ENCODE data around the gene ACAD9.
"Not testable (repeated sequence)": the region's sequence is repeated elsewhere in the genome, so short reads cannot be mapped to it uniquely, and the experiment has no call there.

ACAD9 gene

DNA sequence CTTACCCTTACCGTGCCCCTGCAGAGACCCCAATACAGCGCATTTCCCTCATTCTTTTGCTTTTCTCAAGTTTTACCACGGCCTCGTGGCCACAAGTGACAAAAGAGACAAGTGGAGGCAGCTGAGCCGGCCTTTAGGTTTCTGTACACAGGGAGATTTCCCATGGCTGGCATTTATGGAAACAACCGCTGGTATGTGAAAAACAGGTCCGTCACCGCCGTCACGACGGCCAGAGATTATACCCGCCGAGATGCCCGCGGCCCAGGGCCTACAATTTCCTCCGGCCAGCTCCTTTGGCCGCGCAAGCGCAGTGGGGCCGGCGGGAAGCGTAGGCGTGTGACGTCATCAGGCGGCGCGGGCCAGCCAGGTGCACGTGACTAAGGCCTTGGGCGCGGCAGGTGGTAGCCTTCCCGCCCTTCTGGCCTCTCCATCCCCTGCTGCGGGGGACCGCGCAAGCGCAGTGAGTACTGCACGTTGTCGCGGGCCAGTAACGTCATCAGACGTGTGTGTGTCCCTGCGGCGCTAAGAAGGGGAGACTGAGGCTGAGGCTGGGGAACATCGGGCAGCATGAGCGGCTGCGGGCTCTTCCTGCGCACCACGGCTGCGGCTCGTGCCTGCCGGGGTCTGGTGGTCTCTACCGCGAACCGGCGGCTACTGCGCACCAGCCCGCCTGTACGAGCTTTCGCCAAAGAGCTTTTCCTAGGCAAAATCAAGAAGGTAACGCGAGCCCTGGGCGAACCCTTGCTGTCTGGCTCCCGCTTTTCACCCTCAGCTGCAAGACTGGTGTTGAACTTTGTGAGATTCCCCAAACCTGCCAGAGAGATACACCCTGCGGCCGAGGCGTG is at the start of gene ACAD9:
Gene ACAD9, plus strand, starts transcription at position 496 of the 845 bp plus-strand sequence. Its CDS starts 72 bp downstream, at position 568.
- DNase-seq (ENCODE audit: low spot score), result peak; percentile 100

DNA sequence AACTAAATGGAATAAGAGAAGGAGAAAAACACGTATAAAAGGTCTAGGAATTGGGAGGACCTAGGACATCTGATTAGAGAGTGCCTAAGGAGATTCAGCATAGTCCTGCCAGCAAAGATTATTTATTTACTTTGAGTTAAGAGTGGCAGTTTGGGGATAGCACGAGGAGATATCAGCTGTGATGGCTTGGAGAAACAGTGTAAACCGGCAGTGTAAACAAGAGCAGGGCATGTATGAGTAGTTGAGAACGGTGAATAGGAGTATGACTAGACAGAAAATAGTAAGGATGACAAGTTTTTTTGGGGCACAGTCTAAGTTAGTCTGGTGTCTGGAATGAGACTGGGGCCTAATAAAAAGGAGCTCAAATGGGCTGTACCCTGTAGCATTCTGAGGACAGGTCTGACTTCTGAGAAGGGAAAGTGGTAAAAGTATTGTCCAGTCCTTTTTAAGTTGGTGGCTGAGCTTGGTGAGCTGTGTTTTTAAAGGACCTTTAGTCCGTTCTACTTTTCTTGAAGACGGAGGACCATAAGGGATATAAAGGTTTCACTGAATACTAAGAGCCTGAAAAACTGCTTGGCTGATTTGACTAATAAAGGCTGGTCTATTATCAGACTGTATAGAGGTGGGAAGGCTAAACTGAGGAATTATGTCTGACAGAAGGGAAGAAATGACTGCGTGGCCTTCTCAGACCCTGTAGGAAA is 49.3 kb upstream of the ACAD9 start:
- DNase-seq (ENCODE audit: low spot score), result not testable (repeated sequence)

- DNase-seq (ENCODE audit: low spot score), result not testable (repeated sequence)
Observed at GRCh38 chr3:128830762-128831161, 48.7 kb upstream of the ACAD9 start.

- DNase-seq (ENCODE audit: low spot score), result not testable (repeated sequence)
Observed at GRCh38 chr3:128832979-128833378, 46.4 kb upstream of the ACAD9 start.

DNA sequence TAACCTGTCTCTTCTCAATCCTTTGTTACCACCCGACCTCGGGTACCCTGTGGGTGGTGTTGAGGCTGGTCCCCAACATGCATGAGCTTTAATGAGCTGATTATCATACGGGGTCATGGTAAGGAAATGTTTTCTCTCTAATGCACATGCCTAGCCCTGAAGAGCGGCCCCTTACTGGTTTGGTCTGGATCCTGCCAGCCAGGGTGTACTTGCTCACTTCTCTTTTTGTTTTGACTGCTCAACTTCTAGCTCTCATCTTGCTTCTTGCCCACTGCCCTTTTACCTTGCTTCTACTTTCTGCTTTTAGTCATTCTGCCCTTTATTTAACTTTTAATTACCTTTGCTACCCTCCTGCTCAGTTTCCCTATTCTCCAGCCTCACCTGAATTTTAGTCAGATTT is 44.3 kb upstream of the ACAD9 start:
- no peak for DNase-seq (ENCODE audit: low spot score)

GRCh38 chr3:128841926-128842920 is 37.2 kb upstream of the ACAD9 start:
- no peak for DNase-seq (ENCODE audit: low spot score)

- no peak for DNase-seq (ENCODE audit: low spot score)
Observed at GRCh38 chr3:128844502-128844901, 34.9 kb upstream of the ACAD9 start.

DNA sequence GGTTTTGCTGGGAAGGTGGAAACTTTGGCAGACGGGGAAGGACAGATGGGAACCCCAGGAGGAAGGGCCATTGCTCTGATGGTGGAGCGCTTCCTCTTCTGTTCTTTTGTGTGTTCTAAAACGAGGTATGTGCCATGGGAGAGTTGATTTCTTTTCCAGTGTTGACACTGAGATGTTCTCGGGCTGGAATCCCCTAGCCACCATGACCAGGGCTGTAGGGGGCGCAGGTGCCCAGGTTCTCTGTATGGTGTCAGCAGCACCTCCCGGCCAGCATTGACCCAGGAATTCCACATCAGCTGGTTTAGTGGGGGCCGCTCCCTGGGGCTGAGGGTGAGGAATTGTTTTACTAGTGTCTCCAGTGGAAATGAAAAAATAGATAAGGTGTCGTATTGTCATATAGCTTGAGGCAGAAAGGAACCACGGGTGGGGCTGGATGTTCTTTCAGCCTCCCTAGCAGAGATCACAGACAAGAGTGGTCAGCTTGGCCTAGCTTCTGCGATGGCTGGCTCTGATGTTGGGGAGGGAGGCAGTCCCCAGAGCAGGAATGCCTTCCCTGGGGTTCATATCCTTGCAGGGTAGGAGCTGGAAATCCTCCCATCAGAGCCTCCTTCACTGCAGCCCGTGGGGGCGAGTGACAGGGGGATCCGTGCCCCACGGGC is 34.2 kb upstream of the ACAD9 start:
- DNase-seq (ENCODE audit: low spot score), result no peak

- peak; percentile 68 for DNase-seq (ENCODE audit: low spot score)
Observed at GRCh38 chr3:128845778-128846485, 33.5 kb upstream of the ACAD9 start.

GRCh38 chr3:128846486-128846891 is 32.9 kb upstream of the ACAD9 start:
- no peak for DNase-seq (ENCODE audit: low spot score)

DNA sequence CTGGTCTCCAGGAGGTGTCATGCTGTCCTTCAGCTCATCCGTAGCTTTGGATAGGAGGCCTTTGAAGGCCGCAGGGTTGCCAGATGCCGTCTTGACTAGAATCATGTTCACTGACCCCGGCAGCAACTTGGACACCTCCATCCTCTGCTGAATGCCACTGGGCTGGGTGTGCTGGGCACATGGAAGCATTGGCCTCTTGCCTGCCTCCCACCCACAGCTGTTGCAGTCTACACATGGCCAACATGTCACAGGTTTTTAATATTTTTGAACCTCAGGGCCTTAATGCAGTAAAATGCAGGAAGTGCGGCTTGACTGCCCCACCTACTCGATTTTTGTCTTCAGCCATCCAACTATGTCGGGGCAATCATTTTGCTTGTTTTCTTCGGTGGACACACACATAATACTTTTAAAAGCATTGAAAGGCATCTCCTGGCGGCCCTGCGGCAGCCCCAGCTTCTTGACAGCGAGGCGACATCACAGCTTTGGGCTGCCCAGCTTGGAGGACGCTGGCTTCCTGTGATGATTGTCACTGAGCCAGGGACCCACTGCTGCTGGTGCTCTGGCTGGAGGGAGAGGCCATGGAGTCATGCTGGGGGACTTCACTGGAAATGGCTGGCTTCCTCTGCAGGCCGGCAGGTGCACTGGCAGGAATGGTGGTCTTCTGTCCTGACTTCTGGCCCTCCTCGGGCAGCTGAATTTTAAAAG is 31.6 kb upstream of the ACAD9 start:
- DNase-seq (ENCODE audit: low spot score), result no peak

DNA sequence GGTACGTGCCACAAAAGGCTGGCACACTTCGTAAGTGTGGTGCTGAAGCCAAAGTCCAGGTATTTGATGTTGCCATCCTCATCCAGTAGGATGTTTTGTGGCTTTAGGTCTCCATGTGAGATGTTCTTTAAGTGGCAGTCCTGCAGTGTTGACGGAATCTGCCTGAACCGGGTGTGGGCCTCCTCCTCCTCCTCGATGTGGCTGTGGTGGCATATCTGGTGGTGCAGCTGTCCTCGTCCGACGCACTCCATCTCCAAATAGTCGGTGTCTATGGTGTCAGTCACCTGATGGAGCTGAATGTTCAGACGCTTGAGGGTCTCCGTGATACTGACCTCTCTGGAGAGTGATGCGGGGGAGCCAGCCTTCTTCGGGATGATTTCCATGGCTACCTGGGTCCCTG is 30.5 kb upstream of the ACAD9 start:
- no peak for DNase-seq (ENCODE audit: low spot score)

DNA sequence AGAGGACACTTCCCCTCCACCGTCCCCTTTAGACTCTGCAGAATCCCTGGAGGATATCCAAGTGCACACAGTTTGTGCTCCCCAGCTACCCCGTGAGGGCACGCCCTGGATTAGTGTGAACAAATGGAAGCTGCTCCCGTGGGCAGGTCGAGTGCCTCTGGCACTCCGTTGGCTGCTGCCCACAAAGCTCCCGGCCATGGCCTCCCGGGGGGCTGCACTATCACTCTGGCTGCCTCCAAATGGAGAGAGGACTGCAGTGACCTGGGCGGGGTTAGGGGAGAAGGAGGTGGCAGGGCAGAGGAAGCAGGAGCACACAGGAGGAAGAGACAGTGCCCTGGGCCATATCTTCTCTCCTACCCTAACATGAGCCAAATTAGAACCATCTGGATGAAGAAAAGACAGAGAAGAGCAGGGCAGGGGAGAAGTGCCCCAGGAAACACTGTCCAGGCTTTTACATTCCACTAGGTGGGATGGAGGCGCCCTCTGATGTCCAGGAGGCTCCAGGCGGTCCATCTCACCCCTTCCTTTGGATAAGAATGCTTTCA is 29.4 kb upstream of the ACAD9 start:
- DNase-seq (ENCODE audit: low spot score), result no peak

DNA sequence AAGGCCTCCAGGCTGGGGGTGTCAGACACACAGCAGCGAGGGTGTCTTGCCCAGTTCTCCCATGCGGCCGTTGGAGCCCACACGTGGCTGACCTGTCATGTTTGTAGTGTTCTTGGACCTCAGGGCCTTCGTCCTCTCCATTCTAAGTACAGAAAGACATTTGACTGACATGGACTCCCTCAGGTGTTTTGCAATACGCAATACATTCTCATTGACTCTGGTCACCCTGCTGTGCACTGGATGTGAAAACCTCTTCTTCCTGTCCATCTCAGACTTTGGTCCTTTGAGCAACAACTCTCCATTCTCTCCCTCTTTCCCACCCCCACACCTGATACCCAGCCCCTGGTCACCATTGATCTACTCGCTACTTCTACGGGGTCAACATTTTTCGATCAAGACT is 28.9 kb upstream of the ACAD9 start:
- no peak for DNase-seq (ENCODE audit: low spot score)

- DNase-seq (ENCODE audit: low spot score), result no peak
Observed at GRCh38 chr3:128851601-128852000, 27.8 kb upstream of the ACAD9 start.

DNA sequence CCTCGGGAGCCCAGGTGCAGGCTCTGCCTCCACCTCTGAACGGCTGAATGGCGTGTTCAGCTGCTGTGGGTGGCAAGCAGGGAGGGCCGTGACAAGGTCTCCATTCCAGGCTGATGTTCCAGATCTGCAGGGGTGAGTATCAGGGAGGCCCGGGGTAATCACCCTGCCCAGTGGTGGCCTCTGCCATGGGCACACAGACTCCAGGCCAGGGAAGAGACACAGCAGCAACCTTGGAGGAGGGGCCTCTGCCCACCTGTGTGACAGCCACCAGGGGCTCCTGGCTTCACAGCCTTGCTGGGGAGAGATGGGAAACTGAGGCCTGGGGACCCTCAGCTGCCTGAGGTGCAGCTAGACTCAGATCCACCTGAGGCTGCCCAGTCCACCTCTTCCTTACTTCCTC is 25.6 kb upstream of the ACAD9 start:
- DNase-seq (ENCODE audit: low spot score), result no peak

DNA sequence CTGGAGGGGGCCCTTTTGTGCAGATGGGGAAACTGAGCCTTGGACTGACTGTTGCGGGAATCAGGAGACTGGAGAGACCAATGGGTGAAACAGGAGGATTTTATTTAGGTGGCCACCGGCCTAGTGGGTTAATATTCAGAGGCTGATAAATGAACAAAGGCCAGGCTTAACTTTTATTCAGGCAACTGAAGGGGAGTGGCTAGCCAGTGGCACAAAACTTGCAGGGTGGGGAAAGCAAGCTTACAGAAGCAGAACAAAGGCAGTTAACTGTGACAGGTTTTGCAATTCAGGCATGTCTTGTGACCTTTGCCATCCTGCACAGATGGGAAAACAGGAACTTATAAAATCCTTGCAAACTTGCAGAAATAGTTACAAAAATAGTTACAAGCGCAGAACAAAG is 24.9 kb upstream of the ACAD9 start:
- no peak for DNase-seq (ENCODE audit: low spot score)

DNA sequence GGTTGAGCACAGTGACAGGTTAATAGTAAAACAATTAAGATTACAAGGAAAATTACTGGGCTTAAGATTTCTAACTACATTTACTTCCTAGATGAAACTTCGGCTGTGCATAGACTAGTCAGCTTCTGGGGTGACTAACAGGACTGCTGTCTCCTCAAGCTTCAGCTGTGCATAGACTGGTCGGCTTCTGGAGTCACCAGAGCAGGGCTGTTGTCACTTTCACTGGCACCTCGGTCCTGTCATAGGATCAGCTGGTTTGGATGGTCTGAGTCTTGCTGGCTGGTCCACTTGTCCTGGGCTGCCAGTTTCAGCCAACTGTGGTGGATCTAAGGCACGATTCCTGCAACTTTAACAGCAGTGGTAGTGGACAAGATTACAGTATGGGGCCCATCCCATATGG is 23.9 kb upstream of the ACAD9 start:
- DNase-seq (ENCODE audit: low spot score), result no peak

DNA sequence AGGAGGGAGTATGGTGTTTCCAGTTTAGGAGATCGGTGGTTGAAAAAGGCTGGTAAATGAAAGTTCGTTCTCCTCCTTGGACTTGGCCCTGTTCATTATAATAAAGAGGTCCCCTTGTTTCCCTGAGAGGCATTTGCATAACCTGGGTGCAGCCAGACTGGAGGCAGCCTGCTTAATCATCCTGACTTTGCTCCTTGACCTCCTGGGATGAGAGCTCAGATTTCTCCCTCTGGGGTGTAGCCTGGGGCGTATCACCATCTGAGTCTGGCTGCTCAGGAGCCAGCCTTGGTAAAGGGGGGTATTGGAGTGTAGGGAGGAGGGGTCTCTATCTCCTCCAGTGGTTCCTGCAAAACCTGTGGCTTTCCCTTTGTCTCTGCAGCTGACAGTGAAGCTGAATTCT is 21.3 kb upstream of the ACAD9 start:
- DNase-seq (ENCODE audit: low spot score), result no peak

- peak; percentile 36 for DNase-seq (ENCODE audit: low spot score)
Observed at GRCh38 chr3:128859630-128860029, 19.8 kb upstream of the ACAD9 start.
